K562 (cell line): ENCODE results near the gene CALU. TPM values are rescaled to one million over a fixed set of nuclear protein-coding genes. Genes with fewer than 3 reads are reported as not detected.
A peak's percentile ranks its signal among the peaks of the same experiment; 100 is the strongest.

Experiments
- CBX1 ChIP-seq: sonication (generic); IDR thresholded peaks from 2 replicates; pipeline ENCODE4 v1.6.1; 2016; ENCODE audit warnings: antibody characterized with exemption, low read depth, mild to moderate bottlenecking
- CEBPB ChIP-seq: fragments of 450-650 bp; IDR thresholded peaks from 2 replicates; pipeline ENCODE4 v1.6.1; 2016; ENCODE audit warnings: missing genetic modification characterization, missing compliant biosample characterization
- GTF2A2 ChIP-seq: IDR thresholded peaks from 2 replicates; pipeline ENCODE4 v1.6.1; 2016; ENCODE audit warnings: mild to moderate bottlenecking, missing genetic modification characterization, missing compliant biosample characterization
- IRF1 ChIP-seq: sonication (generic); formaldehyde crosslinking; IDR thresholded peaks from 2 replicates; pipeline ENCODE4 v1.8.0; 2022; ENCODE audit warnings: missing genetic modification reagents, mild to moderate bottlenecking, borderline replicate concordance
- NKRF ChIP-seq: fragments of 450-650 bp; IDR thresholded peaks from 2 replicates; pipeline ENCODE4 v1.6.1; 2016; ENCODE audit warnings: borderline replicate concordance
- POU5F1 ChIP-seq: fragments of 150-350 bp; IDR thresholded peaks from 2 replicates; pipeline ENCODE4 v1.6.1; 2014; ENCODE audit warnings: borderline replicate concordance, low read length, low read depth, mild to moderate bottlenecking; ENCODE audit not compliant: partially characterized antibody
- SMARCA4 ChIP-seq: fragments of 450-650 bp; IDR thresholded peaks from 2 replicates; pipeline ENCODE4 v1.6.1; 2016
- TBL1XR1 ChIP-seq, 2 experiments: IDR thresholded peaks; 2 replicates each; pipeline ENCODE4 v1.6.1; 2012; ENCODE audit warnings: improper control_type of control experiment in 2 of 2, low read length in 2 of 2, mild to moderate bottlenecking in 1 of 2
- TCF7L2 ChIP-seq: fragments of 150-350 bp; IDR thresholded peaks from 2 replicates; pipeline ENCODE4 v1.6.1; 2016; ENCODE audit warnings: low read depth, mild to moderate bottlenecking, low read length, moderate library complexity
- ZBTB43 ChIP-seq: sonication (generic); formaldehyde crosslinking; IDR thresholded peaks from 2 replicates; pipeline ENCODE4 v1.8.0; 2023; ENCODE audit warnings: mild to moderate bottlenecking, missing genetic modification reagents
- ZBTB9 ChIP-seq: fragments of 450-650 bp; formaldehyde crosslinking; IDR thresholded peaks from 2 replicates; pipeline ENCODE4 v1.4.0; 2020; ENCODE audit warnings: mild to moderate bottlenecking, moderate library complexity
- ZNF146 ChIP-seq: IDR thresholded peaks from one replicate; pipeline ENCODE4 v1.6.1; 2018; ENCODE audit warnings: missing compliant biosample characterization; ENCODE audit not compliant: unreplicated experiment
- ZNF316 ChIP-seq: fragments of 450-650 bp; IDR thresholded peaks from 2 replicates; pipeline ENCODE4 v1.6.1; 2016
- ZNF408 ChIP-seq: fragments of 250-450 bp; sonication (Bioruptor Pico); IDR thresholded peaks from 2 replicates; pipeline ENCODE4 v1.4.0; 2020; ENCODE audit warnings: low read depth, mild to moderate bottlenecking, moderate library complexity
- ZNF589 ChIP-seq: fragments of 200-800 bp; sonication (Bioruptor generic); IDR thresholded peaks from 2 replicates; pipeline ENCODE4 v1.6.1; 2016; ENCODE audit warnings: low read depth, missing genetic modification characterization, missing compliant biosample characterization
- ZNF668 ChIP-seq: fragments of 250-450 bp; sonication (Bioruptor Pico); IDR thresholded peaks from 2 replicates; pipeline ENCODE4 v1.8.0; 2022; ENCODE audit warnings: mild to moderate bottlenecking, inconsistent platforms
- ZNF778 ChIP-seq: fragments of 450-650 bp; formaldehyde crosslinking; IDR thresholded peaks from 2 replicates; pipeline ENCODE4 v1.4.0; 2020; ENCODE audit warnings: mild to moderate bottlenecking, moderate library complexity
- polyA plus RNA-seq, 8 experiments: library from polyadenylated mRNA; depleted of rRNA in 4 of 8; stranded (reverse) in 5 of 8; unstranded in 3 of 8; fragments of >200 nt; fragmentation: Nextera tagmentation in 2 of 8; fragmentation: Illumina TruSeq in 1 of 8; extraction: Ambion mirVana in 2 of 8; extraction: Trizol in 1 of 8; gene quantifications; 2 replicates each; pipeline versions ENCODE4 v1.2.1 to v1.2.3, GENCODE V29; 2011 to 2014; ENCODE audit warnings: inconsistent platforms in 1 of 8, missing spikeins in 1 of 8
- total RNA-seq, 7 experiments: library from RNA; depleted of rRNA in 6 of 7; stranded (reverse); fragments of >200 nt in 6 of 7; fragmentation: Illumina TruSeq in 2 of 7; extraction: Trizol in 2 of 7; gene quantifications; 2 replicates each; pipeline versions ENCODE4 v1.2.1 to v1.2.3, GENCODE V29; 2011 to 2021; ENCODE audit warnings: low replicate concordance in 1 of 7
- TF ChIP-seq, protein P1 (sequence below): fragments of 200-800 bp; sonication (Bioruptor generic); IDR thresholded peaks from 2 replicates; pipeline ENCODE4 v1.6.1; 2016; ENCODE audit warnings: missing genetic modification characterization, missing compliant biosample characterization

Gene CALU
- total and polyA plus RNA-seq, 9 of the 15 experiments (the other 6 are each of a cell fraction or from before 2014, with no cell fraction given) = 166 to 286 (median 215) TPM

- TF ChIP-seq, protein P1, sequence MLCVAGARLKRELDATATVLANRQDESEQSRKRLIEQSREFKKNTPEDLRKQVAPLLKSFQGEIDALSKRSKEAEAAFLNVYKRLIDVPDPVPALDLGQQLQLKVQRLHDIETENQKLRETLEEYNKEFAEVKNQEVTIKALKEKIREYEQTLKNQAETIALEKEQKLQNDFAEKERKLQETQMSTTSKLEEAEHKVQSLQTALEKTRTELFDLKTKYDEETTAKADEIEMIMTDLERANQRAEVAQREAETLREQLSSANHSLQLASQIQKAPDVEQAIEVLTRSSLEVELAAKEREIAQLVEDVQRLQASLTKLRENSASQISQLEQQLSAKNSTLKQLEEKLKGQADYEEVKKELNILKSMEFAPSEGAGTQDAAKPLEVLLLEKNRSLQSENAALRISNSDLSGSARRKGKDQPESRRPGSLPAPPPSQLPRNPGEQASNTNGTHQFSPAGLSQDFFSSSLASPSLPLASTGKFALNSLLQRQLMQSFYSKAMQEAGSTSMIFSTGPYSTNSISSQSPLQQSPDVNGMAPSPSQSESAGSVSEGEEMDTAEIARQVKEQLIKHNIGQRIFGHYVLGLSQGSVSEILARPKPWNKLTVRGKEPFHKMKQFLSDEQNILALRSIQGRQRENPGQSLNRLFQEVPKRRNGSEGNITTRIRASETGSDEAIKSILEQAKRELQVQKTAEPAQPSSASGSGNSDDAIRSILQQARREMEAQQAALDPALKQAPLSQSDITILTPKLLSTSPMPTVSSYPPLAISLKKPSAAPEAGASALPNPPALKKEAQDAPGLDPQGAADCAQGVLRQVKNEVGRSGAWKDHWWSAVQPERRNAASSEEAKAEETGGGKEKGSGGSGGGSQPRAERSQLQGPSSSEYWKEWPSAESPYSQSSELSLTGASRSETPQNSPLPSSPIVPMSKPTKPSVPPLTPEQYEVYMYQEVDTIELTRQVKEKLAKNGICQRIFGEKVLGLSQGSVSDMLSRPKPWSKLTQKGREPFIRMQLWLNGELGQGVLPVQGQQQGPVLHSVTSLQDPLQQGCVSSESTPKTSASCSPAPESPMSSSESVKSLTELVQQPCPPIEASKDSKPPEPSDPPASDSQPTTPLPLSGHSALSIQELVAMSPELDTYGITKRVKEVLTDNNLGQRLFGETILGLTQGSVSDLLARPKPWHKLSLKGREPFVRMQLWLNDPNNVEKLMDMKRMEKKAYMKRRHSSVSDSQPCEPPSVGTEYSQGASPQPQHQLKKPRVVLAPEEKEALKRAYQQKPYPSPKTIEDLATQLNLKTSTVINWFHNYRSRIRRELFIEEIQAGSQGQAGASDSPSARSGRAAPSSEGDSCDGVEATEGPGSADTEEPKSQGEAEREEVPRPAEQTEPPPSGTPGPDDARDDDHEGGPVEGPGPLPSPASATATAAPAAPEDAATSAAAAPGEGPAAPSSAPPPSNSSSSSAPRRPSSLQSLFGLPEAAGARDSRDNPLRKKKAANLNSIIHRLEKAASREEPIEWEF (CRISPR knock-in tag) = no peak
- TF ChIP-seq ZNF146 (CRISPR knock-in tag) (no peak), ZNF408 (no peak), ZNF668 (CRISPR knock-in tag) (no peak), IRF1 (no peak), CEBPB (tag) (no peak), ZNF589 (CRISPR knock-in tag) (no peak), TCF7L2 (no peak), TBL1XR1 (IDR thresholded peaks at IDR 0.05; ENCODE audit: low read length in 2 of 2) (no peak), CBX1 (no peak), ZBTB43 (CRISPR knock-in tag) (no peak), ZBTB9 (CRISPR knock-in tag) (no peak), NKRF (no peak), ZNF778 (no peak), POU5F1 (no peak), SMARCA4 (0 out of 2 replicates have a peak, but pooled peaks have one; percentile 15), GTF2A2 (tag) (no peak), ZNF316 (peak; percentile 98)
Measured at GRCh38 chr7:128815289-128815942, 76.3 kb downstream of the CALU start (continued).
